Measurements from ENCODE around the gene BUB1B.
A peak's percentile ranks its signal among the peaks of the same experiment; 100 is the strongest.

Gene BUB1B

DNA sequence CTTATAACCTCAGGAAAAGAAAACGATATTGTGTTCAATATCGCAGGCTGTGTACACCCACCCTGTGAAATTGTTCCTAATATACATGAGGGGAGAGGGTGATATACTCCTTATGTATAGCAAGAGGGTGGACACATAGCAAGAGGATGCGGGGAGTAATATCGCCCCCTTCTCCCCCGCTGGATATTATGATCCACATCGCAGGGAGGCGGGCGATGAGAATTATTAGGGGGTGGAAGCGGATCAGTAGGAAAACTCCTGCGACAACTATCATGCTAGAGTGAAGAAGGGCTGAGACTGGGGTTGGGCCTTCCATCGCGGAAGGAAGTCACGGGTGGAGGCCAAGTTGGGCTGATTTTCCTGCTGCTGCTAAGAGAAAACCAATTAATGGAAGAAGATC is 27.3 kb upstream of the BUB1B start:
- TF ChIP-seq YY1 (IDR thresholded peaks at IDR 0.05; ENCODE audit: low read depth) (no peak), EP300 (IDR thresholded peaks at IDR 0.05; ENCODE audit: borderline replicate concordance) (no peak), TCF12 (IDR thresholded peaks at IDR 0.05; ENCODE audit: low read depth) (no peak), RAD21 (IDR thresholded peaks at IDR 0.05; ENCODE audit: low read depth) (no peak), CEBPB (IDR thresholded peaks at IDR 0.05) (no peak), ZBTB7A (IDR thresholded peaks at IDR 0.05; ENCODE audit: low read depth) (no peak), TAF1 (IDR thresholded peaks at IDR 0.05; ENCODE audit: low read depth) (no peak), NFIC (IDR thresholded peaks at IDR 0.05) (no peak), FOXM1 (IDR thresholded peaks at IDR 0.05; ENCODE audit: borderline replicate concordance, low read depth) (no peak), CREB1 (IDR thresholded peaks at IDR 0.05; ENCODE audit: low read depth) (no peak)
- TF ChIP-seq, protein P1, sequence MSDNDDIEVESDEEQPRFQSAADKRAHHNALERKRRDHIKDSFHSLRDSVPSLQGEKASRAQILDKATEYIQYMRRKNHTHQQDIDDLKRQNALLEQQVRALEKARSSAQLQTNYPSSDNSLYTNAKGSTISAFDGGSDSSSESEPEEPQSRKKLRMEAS (IDR thresholded peaks at IDR 0.05): no peak
- TF ChIP-seq, protein P2, sequence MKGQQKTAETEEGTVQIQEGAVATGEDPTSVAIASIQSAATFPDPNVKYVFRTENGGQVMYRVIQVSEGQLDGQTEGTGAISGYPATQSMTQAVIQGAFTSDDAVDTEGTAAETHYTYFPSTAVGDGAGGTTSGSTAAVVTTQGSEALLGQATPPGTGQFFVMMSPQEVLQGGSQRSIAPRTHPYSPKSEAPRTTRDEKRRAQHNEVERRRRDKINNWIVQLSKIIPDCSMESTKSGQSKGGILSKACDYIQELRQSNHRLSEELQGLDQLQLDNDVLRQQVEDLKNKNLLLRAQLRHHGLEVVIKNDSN (IDR thresholded peaks at IDR 0.05): no peak

DNA sequence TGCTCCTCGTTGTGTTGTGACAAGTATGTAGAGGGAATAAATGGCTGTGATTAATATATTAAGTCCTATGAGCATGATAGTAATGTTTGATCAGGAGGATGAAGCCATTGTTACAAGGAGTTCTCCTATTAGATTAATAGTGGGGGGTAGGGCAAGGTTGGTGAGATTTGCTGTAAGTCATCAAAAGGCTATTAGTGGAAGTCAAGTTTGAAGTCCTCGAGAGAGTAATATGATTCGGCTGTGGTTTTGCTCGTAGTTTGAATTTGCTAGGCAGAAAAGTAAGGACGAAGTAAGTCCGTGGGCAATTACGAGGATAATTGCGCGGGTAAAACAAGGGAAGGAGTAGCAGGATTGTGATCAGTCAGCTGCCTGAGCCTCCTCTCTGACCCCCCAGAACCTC is 26.0 kb upstream of the BUB1B start:
- TF ChIP-seq CEBPB (IDR thresholded peaks at IDR 0.05) (no peak), ZBTB7A (IDR thresholded peaks at IDR 0.05; ENCODE audit: low read depth) (no peak), EP300 (IDR thresholded peaks at IDR 0.05; ENCODE audit: borderline replicate concordance) (no peak), TAF1 (IDR thresholded peaks at IDR 0.05; ENCODE audit: low read depth) (no peak), YY1 (IDR thresholded peaks at IDR 0.05; ENCODE audit: low read depth) (no peak), FOXM1 (IDR thresholded peaks at IDR 0.05; ENCODE audit: borderline replicate concordance, low read depth) (no peak), EGR1 (IDR thresholded peaks at IDR 0.05) (no peak), NFIC (IDR thresholded peaks at IDR 0.05) (no peak)
- TF ChIP-seq, protein P3, sequence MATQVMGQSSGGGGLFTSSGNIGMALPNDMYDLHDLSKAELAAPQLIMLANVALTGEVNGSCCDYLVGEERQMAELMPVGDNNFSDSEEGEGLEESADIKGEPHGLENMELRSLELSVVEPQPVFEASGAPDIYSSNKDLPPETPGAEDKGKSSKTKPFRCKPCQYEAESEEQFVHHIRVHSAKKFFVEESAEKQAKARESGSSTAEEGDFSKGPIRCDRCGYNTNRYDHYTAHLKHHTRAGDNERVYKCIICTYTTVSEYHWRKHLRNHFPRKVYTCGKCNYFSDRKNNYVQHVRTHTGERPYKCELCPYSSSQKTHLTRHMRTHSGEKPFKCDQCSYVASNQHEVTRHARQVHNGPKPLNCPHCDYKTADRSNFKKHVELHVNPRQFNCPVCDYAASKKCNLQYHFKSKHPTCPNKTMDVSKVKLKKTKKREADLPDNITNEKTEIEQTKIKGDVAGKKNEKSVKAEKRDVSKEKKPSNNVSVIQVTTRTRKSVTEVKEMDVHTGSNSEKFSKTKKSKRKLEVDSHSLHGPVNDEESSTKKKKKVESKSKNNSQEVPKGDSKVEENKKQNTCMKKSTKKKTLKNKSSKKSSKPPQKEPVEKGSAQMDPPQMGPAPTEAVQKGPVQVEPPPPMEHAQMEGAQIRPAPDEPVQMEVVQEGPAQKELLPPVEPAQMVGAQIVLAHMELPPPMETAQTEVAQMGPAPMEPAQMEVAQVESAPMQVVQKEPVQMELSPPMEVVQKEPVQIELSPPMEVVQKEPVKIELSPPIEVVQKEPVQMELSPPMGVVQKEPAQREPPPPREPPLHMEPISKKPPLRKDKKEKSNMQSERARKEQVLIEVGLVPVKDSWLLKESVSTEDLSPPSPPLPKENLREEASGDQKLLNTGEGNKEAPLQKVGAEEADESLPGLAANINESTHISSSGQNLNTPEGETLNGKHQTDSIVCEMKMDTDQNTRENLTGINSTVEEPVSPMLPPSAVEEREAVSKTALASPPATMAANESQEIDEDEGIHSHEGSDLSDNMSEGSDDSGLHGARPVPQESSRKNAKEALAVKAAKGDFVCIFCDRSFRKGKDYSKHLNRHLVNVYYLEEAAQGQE (IDR thresholded peaks at IDR 0.05; ENCODE audit: low read depth): no peak

DNA sequence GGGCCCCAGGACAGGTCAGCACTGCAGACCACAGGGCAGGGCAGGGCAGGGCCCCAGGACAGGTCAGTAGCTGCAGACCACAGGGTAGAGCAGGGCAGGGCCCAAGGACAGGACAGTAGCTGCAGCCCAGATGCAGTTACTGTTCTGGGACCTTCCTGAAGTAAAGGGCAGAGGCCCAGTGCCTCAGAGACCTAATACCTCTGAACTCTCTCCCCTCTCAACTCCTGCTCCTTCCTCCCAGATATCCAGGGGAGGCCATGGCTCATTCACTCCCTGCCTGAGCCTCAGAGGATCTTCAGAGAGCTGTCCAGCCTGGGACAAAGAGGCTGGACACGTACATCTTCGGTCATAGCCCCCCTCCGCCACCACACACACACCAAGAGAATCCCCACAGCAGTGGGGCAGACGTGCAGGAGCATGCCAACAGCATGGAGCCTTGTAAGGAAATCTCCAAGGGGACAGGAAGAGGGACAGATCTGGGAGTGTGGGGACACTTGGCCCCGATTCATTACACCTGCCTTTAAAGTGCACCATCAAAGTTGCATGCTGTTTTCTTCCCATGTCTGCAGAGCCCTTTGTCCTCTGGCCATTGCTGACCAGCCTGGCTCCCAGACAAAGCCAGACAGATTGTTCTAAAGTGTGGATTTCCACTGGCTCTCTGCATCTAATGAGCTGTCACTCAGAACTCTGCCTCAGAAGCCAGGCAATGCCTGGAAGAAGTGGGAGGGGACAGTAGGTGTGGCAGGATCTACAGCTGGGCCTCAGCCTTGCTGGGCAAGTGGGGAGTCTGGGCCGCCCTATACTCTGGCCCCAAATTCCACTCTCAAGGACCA is 24.2 kb upstream of the BUB1B start:
- TF ChIP-seq EP300 (IDR thresholded peaks at IDR 0.05; ENCODE audit: borderline replicate concordance): no peak

DNA sequence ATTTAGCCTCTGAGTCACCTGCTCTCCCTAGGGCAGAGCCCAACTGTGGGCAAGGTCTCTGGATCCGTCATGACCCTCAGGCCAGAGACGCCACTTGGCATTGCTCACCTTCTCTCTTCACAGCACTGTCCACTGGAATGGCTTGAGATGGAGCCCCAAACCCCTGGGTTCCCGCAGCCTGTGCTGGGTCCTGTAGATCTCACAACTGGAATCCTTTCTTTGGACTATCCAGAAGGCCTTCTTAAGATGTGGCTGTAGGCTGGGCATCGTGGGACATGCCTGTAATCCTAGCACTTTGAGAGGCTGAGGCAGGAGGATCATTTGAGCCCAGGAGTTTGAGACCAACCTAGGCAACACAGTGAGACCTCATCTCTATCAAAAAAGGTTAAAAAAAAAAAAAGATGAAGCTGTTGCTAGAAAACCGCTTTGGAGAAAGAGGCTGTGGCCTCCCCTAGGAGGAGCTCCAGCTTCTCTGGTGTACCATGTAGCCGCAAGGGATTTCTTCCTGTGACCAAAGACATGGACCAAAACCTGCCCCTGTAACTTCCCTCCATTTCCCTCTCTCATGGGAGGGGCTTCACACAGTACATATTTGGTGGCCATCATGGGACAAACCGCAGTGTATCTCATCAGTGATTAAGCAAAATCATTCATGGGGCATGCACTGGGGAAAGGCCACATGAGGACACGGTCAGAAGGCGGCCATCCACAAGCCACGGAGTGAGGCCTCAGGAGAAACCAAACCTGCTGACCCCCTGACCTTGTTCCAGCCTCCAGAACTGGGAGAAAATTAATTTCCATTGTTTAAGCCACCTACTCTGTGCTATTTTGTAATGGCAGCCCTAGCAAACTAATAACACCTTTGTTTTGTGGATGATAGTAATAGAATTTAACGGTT is 23.3 kb upstream of the BUB1B start:
- TF ChIP-seq EGR1 (IDR thresholded peaks at IDR 0.05) (no peak), RAD21 (IDR thresholded peaks at IDR 0.05; ENCODE audit: low read depth) (peak; percentile 29)
- TF ChIP-seq, protein P2 (IDR thresholded peaks at IDR 0.05): no peak

DNA sequence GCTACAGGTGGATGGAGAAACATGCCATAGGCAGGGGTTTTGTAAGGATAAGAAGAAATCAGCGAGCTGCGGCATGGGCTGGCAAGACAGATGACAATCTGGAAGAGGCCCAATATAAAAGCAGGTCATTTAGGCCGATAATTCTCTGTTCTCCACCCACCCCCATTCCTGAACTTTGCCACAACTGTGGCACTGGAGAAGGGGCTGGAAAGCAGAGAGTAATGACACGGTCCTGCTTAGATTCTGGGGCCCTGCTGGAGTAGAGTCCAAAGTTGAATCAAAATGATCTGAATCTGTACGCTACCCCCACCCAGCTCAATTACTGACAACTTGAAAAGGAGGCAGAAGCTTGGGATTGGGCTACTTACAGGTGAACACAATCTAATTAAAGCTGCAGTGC is 18.4 kb upstream of the BUB1B start:
- TF ChIP-seq, protein P1 (IDR thresholded peaks at IDR 0.05): no peak
- TF ChIP-seq ZBTB7A (IDR thresholded peaks at IDR 0.05; ENCODE audit: low read depth) (no peak), EGR1 (IDR thresholded peaks at IDR 0.05) (no peak), FOXM1 (IDR thresholded peaks at IDR 0.05; ENCODE audit: borderline replicate concordance, low read depth) (no peak), TAF1 (IDR thresholded peaks at IDR 0.05; ENCODE audit: low read depth) (no peak), TEAD4 (IDR thresholded peaks at IDR 0.05) (no peak), NFIC (IDR thresholded peaks at IDR 0.05) (no peak), CREB1 (IDR thresholded peaks at IDR 0.05; ENCODE audit: low read depth) (no peak), CEBPB (IDR thresholded peaks at IDR 0.05) (no peak), YY1 (IDR thresholded peaks at IDR 0.05; ENCODE audit: low read depth) (no peak), TCF12 (IDR thresholded peaks at IDR 0.05; ENCODE audit: low read depth) (no peak), RAD21 (IDR thresholded peaks at IDR 0.05; ENCODE audit: low read depth) (no peak)
- TF ChIP-seq, protein P2 (IDR thresholded peaks at IDR 0.05): no peak
- TF ChIP-seq, protein P3 (IDR thresholded peaks at IDR 0.05; ENCODE audit: low read depth): no peak
